NCI-H1930 (cell line): ENCODE measurements around the gene NECAB2.

ENCODE experiments used
- DNase-seq, 2 experiments: peaks; one replicate each; lab custom pipeline; 2025; lab: John Stamatoyannopoulos, UW

The NECAB2 gene

DNA sequence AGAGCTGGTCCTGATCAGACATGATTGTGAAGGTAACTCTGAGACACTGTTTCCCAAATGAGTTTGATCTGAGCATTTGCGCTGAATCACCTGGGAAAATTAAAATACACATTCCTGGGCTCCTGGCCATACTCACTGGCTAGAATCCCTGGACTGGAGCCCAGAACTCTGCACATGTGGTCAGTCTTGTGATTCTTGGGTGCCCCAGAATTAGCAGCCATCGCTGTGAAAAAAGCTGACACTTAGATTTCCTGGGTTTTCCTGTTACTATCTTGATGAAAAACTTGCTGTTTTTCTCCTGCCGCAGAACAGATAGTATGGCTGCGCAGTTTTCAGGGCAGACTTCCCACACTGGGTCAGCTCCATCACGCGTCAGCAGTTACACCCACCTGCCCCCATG lies 24.6 kb downstream of the NECAB2 start:
- no peak for DNase-seq

DNA sequence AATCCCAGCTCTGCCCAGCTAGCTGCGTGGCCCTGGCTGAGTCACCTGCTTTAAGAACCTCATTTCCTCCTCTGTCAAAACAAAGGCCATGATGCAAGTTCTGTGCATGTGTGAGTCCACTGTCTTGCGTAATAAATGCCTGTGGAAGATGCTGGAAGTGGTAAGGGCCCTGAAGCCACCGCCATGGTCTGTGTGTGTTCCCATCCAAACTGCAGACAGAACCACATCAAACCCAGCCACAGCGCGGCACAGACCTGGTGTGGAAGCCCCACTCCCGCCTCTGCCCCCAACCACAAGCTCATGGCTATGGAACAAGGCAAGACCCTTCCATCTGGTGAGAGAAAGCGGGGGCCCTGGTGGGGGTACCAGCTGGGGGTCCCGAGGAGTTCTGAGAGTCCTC lies 26.0 kb downstream of the NECAB2 start:
- DNase-seq = no peak

DNA sequence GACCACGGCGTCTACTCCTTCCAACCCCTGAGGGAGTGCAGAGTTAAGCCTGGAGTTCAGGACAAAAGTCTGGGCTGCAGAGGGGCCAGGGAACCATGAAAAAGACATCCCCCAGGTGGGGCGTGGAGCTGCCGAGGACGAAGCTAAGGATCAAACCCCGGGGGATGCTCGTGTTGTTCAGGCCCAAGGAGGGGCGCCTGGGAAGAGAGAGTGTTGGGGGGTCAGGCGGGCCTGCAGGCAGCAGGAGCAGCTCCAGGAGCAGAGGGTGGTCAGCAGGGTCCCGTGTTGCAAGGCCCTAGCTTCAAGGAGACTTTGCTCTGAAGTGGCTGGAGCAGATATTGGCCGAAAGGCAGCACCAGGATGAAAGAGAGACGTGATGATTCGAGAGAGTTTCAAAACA lies 26.7 kb downstream of the NECAB2 start:
- DNase-seq = no peak

DNA sequence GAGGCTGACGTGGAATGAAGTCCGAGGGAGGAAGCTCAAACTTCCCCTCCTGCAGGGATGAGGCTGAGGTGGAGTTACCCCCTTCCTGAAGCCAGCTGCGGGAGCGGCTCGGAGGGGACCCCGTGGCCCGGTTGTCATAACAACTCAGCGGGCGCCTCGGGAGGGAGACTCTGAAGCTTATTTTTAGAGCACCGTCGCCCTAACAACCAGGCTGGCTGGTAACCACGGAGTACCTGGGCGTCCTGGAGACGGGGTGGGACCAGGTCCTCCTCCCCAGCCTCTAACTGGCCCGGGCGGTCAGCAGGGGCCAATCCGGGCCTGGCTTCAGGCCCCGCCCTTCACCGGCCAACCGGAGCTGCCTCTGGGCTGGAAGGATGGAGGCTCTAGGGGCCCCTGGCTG lies 27.7 kb downstream of the NECAB2 start:
- DNase-seq = peak in 1 of 2 experiments; percentile 9

DNA sequence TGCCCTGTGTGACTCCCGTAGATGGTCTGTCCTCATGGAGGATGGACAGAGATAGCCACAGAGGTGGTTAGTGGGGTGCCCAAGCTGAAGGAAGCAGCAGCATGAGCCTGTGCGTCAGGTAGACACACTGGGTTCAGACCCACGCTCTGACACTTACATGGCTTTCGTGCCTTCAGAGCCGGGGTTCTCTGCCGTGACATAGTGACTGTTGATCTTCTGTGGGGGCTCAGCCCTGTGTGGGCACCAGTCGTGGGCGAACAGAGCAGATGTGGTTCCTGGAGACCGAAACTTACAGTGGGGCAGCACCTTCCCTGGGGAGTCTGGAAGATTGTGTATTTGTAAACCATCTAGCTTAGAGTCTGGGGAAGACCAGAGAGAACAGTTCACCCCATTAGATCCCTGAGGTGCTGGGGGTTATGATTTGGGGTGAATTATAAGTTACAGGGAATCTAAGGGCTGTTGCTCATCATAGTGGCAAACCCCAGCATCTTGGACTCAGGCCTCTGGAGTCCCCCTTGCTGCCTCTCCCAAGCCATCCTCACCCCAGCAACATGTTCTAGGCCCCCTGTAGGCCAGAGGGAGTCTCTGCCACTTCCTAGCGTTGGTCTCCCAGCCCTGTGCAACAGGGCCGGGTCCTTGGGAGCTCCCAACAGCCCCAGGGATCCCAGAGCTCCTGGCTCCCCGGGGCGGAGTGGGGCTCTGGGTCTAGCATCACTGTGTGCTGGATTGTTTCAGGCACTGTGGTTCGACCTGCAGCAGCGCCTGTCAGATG lies 28.6 kb downstream of the NECAB2 start:
- DNase-seq = no peak

DNA sequence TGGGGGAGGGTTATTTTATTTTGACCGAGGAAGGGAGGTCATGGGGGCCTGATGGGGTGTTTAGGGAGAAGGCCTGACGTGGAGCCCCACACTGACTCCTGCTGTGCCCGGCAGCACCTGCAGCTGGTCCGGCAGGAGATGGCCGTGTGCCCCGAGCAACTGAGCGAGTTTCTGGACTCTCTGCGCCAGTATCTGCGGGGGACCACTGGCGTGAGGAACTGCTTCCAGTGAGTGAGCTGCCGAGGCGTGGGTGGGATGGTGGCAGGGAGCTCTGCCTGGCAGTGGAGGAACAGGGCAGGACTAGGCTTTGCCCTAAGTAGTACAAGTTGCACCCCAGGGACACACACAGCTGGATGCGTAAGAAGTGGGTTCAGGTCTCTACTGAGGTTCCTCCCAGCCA lies 30.0 kb downstream of the NECAB2 start:
- no peak for DNase-seq

DNA sequence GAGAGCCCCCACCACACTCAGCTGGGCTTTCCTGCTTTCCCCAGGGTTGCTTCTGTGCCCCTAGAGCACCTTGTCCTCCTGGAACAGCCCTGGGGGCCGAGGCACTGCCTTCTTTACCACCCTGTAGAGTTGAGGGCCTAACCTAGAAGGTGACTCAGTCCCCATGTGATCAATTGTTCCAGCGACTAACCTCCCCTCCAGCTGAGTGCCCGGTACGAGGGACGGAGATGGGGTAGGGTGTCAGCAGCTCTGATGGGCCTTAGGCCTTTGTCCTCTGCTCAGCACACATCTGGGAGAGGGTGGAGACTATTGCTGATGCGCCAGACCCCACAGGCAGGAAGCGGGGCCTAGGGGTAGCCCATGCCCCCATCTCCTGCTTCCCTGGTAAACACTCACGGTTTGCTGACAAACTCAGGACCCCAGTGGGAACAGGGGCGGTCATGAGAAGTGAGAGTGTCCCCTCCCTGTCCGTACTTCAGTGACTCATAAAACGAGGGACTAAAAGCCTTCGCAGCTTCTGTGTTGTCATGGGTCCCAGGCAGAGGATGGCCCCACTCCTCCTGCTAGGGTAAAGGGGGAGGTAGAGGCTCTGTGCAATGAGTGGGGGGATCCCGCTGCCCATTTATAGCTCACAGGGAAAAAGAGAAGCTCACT lies 33.1 kb downstream of the NECAB2 start:
- no peak for DNase-seq

DNA sequence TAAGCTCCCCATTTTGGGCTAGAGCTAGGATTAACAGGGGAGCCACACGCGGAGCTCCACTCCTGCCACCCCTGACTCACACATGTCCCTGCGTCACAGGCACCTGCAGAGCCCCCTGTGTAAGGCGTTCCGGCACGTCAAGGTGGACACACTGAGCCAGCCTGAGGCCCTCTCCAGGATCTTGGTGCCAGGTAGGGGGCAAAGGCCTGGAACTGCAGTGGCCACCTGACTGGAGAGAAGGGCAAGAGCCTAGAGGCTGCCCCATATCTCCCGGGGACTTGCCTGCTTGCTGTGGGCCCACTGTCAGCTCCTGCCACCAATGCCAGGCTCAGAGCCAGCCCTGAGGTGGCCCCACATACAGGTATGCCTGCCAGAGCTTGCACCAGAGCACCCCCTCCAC lies 33.7 kb downstream of the NECAB2 start:
- DNase-seq = no peak

DNA sequence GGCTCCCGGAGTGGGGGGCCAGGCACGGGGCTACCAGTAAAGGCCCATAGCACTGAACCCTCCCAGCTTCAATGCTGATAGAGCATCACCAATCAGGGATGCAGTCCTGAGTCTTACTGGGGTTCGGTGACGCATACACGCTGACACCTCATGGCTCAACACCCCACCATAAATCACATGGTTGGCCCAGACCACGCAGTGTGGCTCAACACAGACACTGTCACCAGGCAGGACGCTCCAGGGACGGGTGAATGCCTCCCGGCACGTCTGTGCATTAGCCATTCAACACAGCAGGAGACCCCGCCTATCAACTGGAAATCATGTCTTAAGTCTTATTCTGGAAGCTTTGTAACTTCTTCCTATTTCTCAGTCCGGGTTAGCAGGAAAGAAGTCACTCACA lies 35.0 kb downstream of the NECAB2 start:
- no peak for DNase-seq

DNA sequence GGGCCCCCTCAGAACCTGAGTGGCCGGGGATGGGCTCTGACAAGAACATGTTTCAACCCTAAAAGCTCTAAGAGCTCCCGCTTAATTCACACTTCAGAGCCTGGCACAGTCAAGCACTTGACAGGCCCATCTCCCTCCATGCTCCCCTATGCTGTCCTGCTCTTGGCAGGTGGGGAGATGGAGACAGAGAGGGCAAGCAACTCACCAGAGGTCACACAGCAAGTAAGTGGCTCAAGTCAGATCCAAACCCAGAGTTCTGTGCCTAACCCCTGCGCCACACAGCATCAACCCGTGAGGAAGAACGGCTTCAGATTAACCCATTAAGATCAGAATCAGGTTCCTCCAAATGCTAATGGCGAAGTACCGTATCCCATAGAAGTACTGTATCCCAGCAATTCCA lies 36.4 kb downstream of the NECAB2 start:
- no peak for DNase-seq

DNA sequence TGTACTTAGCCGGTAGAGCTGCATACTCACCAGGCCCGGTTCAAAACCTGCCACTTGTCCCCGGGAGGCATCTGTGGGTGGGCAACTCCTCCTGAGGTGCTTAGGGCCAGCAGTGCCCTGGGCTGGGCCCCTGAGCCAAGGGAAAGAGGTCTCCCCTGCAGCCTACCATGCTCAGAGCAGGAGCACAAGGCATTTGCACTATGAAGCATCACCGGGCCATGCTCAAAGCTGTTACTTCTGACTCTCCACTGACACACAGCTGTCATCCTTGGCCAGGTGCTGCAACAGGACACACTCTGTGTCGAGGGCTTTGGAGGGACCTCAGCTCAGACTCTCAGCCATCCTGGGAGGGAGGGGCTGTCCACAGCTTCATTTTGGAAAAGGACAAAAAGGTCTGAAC lies 37.3 kb downstream of the NECAB2 start:
- no peak for DNase-seq

DNA sequence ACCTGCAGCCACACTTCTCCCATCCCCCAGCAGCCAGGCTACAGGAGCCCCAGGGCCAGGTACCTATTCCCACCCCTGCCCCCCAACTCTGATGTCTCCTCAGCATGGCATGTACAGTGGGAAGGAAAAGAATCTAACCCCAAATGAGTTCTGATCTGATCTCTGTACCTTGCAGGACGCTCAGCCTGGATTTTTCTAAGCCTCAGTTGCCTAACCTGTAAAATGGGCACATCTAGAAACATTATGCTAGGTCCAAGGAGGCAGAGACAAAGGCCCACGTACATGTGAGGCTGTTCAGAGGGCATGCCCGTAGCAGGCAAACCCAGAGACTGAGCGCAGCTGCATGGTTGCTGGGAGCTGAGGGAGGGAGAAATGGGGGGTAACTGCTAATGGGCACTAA lies 39.5 kb downstream of the NECAB2 start:
- DNase-seq = no peak

DNA sequence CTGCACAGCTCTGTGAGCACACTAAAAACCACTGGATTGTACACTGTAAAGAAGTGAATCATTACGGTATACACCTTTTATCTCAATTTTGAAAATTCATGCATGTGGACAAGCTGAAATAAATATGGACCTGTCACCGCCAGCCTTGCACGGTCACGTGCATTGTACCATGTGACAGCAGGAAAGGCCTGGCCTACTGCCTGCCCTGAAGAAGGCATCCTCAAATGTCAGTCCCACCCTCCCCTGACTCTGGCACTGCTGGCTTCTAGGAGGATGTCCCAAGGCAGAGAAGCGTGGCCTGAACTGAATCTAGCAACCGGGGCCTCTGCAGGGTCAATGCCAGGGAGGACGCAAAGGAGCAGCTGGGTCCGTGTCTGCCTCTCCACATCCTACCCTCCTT lies 39.9 kb downstream of the NECAB2 start:
- no peak for DNase-seq

DNA sequence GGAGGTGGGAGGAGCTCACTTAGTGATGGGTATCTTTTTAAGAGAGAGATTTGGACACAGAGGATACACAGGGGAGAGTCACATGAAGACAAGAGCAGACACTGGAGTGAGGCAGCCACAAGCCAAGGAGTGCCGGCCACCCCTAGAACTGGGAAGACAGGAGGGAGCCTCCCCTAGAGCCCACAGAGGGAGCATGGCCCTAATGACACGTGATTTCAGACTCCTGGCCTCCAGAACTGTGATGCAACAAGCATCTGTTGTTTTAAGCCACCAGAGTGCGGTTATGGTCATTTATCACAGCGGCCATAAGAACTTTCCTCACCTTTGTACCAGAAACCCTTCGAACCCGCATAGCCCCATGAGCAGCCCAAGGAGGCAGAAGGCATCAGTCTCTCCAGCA lies 41.2 kb downstream of the NECAB2 start:
- DNase-seq = no peak

DNA sequence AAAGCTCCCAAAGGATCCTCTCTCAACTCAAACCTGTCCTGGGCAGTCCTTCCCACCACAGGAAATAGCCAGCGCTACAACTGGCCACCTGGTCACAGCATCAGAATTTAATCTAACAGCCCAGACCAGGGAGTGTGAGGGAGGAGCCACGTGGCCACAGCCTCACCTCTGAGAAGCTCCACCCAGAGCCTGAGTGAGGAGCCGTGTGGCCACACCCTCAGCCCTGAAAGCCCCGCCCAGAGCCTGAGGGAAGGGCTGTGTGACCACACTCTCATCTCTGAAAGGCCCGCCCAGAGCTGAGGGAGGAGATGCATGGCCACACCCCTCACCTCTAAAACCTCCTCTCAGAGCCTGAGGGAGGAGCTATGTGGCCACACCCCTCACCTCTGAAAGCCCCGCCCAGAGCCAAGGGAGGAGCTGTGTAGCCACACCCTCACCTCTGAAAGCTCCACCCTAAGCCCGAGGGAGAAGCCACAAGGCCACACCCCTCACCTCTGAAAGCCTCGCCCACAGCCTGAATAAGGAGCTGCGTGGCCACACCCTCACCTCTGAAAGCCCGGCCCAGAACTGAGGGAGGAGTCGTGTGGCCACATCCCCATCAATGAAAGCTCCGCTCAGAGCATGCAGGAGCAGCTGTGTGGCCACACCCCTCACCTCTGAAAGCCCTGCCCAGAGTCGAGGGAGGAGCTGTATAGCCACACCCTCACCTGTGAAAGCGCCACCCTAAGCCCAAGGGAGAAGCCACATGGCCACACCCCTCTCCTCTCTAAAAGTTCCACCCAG lies 45.9 kb downstream of the NECAB2 start:
- DNase-seq = peak; percentile 77 to 83

DNA sequence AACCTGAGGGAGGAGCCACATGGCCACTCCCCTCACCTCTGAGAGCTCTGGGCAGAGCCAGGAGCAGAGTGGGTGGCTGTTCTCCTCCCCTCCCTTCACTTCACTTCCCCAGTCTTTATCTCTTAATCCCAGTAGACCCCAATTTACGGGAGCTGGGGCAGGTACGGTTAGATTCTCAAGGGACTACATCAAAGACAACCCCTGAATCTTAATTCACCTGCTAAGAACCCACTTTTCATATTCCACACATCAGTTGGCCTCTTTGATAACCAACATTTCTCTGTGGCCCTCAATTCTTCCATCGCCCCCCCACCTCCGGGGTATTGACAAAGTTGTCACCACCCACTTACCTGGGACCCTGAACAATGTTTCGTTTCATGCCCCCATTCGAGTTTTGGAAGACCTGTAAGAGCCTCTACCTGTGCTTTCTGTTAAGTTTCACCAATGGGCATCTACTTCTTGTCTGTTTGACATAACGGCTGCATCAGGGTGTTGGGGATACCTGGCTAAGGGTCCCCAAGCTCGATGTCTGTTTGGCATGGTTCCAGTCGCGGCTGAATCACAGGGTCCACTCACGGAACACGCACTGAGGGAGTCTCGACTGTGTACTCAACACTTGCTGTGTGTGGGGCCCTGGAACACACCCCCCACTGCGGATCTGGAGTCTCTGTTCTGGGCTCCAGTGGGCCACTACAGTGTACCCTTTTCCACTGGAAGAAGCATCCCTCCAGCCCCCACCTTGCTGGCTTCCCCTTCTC lies 46.7 kb downstream of the NECAB2 start:
- no peak for DNase-seq

DNA sequence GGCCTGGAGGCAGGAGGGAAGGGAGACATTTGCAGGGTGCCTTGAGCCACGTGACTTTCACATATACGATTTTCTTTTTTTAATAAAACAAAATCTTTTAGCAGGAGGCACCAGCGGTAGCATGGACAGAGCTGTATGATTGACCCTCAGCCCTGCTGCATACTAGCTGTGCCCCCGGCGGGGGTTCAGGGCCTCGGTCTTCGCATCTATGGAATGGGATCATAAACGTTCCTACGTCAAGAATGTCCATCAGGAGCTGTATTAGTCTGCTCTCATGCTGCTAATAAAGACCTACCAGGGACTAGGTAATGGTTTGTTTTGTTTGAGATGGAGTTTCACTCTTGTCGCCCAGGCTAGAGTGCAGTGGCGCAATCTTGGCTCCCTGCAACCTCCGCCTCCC lies 47.4 kb downstream of the NECAB2 start:
- no peak for DNase-seq

DNA sequence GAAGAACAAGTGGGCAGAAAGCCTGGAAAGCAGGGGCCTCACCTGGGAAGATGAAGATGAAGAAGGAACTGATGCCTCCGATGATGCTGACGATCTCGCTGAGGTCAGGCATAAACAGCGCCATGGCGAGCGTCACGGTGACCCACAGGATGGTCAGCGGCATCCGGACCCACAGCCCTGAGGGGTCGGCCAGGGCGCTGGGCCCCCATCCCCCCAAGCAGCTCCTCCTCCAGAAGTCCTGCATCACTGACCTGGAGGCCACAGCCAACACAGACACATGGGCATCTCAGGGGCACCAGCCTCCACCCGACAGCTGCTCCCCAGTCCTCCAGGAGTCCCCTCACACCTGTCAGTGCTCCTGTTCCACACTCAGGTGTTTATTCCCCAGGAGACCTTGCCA lies 48.4 kb downstream of the NECAB2 start:
- DNase-seq = no peak

DNA sequence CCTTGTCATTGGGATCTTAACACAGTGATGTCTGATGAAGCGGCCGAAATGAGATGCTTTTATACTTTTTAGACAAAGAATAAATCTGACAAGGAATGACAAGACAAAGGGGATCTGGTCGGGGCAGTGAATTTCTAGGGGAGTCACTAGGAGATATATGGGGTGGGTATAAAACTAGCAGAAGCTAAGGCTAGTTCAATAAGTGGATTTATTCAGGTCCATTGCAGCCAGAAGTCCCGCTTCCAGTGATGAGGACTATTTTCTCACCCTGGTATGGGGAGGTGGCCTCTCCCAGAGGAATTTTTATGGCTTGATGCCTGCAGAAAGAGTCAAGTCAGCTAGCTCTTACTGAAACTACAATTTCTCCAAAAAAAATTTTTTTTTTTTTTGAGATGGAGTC lies 50.7 kb downstream of the NECAB2 start:
- no peak for DNase-seq

DNA sequence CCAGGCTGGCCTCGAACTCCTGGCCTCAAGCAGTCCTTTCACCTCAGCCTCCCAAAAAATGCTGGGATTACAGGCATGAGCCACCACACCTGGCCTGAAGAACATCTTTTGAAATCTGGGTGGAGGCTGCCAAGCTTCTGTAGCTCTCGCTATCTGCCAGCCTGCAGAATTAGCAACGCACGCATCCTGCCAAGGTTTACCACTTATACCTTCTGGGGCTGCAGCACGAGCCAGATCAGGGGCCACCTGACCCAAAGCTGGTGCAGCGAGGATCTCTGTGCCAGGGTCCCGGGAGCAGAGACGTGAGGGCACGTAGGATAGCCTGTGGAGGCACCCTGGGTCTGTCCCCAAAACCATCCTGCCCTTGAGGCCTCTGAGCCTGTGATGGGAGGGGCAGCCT lies 52.3 kb downstream of the NECAB2 start:
- no peak for DNase-seq

DNA sequence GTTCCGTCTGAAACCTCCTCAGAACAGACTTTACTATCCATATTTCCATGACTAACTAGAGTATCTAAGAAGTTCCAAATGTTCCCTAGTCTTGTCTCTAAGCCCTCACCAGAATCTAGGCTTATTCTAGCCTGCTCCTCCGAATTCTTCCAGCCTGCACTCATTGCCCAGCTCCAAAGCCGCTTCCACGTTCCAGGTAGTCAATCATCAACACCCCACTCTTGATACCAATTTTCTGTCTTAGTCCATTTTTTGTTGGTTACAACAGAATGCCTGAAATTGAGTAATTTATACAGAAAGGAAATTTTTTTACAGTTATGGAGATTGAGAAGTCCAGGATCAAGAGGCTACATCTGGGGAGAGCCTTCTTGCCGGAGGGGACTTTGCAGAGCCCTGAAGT lies 53.4 kb downstream of the NECAB2 start:
- DNase-seq = no peak

DNA sequence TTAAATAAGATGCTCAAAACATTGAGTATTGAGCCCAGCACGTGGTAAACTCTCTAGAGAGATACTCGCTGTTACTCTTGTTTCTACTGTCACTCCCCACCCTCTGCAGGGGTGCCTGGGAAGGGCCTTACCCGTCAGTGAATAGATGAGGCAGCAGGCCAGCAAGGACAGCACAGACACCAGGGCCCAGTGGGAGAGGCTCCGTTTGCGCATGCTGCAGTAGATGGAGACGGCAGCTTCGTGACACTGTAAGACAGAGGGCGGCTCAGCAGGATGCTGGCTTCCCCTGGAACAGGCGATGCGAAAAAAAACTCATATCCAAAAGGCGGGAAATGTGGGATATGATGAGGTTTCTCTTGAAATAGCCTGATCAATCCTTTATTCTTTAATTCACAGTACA lies 54.6 kb downstream of the NECAB2 start:
- DNase-seq = no peak
